Measurements from ENCODE around the gene C14orf93. TPM values are rescaled to one million over a fixed set of nuclear protein-coding genes. Genes with fewer than 3 reads are reported as not detected.

The C14orf93 gene
- total RNA-seq, 4 donors from 2014 or later, result 3.4 to 12.7 (median 8.8) TPM

- intact Hi-C loops (cut with DNase I), result no loop called here
- Histone ChIP-seq H3K9me3 (no peaks in the 10 kb centered on the region), H3K36me3 (peaks cover 0 to 39% (median 15%) of the 10 kb centered on the region in 3 donors), H3K27me3 (no peaks in the 10 kb centered on the region), H3K27ac (no peak overlapping the region), H3K4me3 (no peak overlapping the region), H3K4me1 (no peaks in the 10 kb centered on the region)
- 64 to 72% methylated on average over 7 of the region's 7 CpGs for WGBS, 2 donors
- TF ChIP-seq CTCF (IDR thresholded peaks at IDR 0.05) (no peak), POLR2A (IDR thresholded peaks at IDR 0.05) (no peak)
- no peak for DNase-seq
These were observed 12.0 kb upstream of the C14orf93 start for GRCh38 chr14:23021889-23022442.

- DNase-seq, result no peak
- Histone ChIP-seq H3K4me3 (no peak overlapping the region), H3K27ac (no peak overlapping the region), H3K27me3 (no peaks in the 10 kb centered on the region), H3K4me1 (no peaks in the 10 kb centered on the region), H3K9me3 (no peaks in the 10 kb centered on the region), H3K36me3 (peaks cover 0 to 34% (median 15%) of the 10 kb centered on the region in 3 donors)
- TF ChIP-seq POLR2A (IDR thresholded peaks at IDR 0.05) (no peak), CTCF (IDR thresholded peaks at IDR 0.05) (no peak)
- intact Hi-C loops (cut with DNase I), result no loop called here
- 76 to 77% methylated on average over 9 of the region's 9 CpGs for WGBS, 2 donors
These were observed 11.5 kb upstream of the C14orf93 start for GRCh38 chr14:23021434-23021833.

- intact Hi-C loops (cut with DNase I), result no loop called here
- Histone ChIP-seq H3K36me3 (peaks cover 0 to 24% (median 6%) of the 10 kb centered on the region in 3 donors), H3K27me3 (no peaks in the 10 kb centered on the region), H3K27ac (no peak overlapping the region), H3K9me3 (no peaks in the 10 kb centered on the region), H3K4me3 (no peak overlapping the region), H3K4me1 (no peaks in the 10 kb centered on the region)
- no peak for DNase-seq
- 85 to 90% methylated on average over 7 of the region's 7 CpGs for WGBS, 2 donors
- TF ChIP-seq CTCF (IDR thresholded peaks at IDR 0.05) (no peak), POLR2A (IDR thresholded peaks at IDR 0.05) (no peak)
These were observed 10.5 kb upstream of the C14orf93 start for GRCh38 chr14:23020143-23021128.

- DNase-seq, result no peak
- intact Hi-C loops (cut with DNase I), result no loop called here
- Histone ChIP-seq H3K4me1 (no peaks in the 10 kb centered on the region), H3K36me3 (peaks cover 0 to under 1% (median 0%) of the 10 kb centered on the region in 3 donors), H3K27me3 (no peaks in the 10 kb centered on the region), H3K4me3 (no peak overlapping the region), H3K9me3 (no peaks in the 10 kb centered on the region), H3K27ac (no peak overlapping the region)
- TF ChIP-seq POLR2A (IDR thresholded peaks at IDR 0.05), result no peak
- no peak for TF ChIP-seq CTCF (IDR thresholded peaks at IDR 0.05)
These were observed 8.2 kb upstream of the C14orf93 start for GRCh38 chr14:23018107-23018506.

- WGBS, 2 donors, result 83 to 89% methylated on average over 3 to 5 of the region's 5 CpGs
- no peaks in the 10 kb centered on the region for H3K4me1 ChIP-seq
- TF ChIP-seq POLR2A (IDR thresholded peaks at IDR 0.05), result no peak
- TF ChIP-seq CTCF (IDR thresholded peaks at IDR 0.05), result no peak
- H3K27me3 ChIP-seq, result no peaks in the 10 kb centered on the region
- no peaks in the 10 kb centered on the region for H3K36me3 ChIP-seq
- H3K27ac ChIP-seq, result no peak overlapping the region
- intact Hi-C loops (cut with DNase I), result no loop called here
- DNase-seq, result no peak
- no peaks in the 10 kb centered on the region for H3K9me3 ChIP-seq
- H3K4me3 ChIP-seq, result no peak overlapping the region
These were observed 7.1 kb upstream of the C14orf93 start for GRCh38 chr14:23017091-23017490.

All from esophagus squamous epithelium (tissue), 5 donors.